SK-N-SH (cell line): ENCODE data around the gene TCP11X2. TPM values are rescaled to one million over a fixed set of nuclear protein-coding genes. Genes with fewer than 3 reads are reported as not detected.
"Not testable (repeated sequence)": the region's sequence is repeated elsewhere in the genome, so short reads cannot be mapped to it uniquely, and the experiment has no call there.

Experiments used
- CTCF ChIA-PET: fragments of 300-600, 350-600 bp; formaldehyde crosslinking; extraction: SDS; loops from one replicate; lab custom pipeline; 2021; lab: Yijun Ruan, JAX
- POLR2A ChIA-PET: fragments of 350-600 bp; sonication (Branson Sonifier 250); formaldehyde crosslinking; extraction: SDS; loops from one replicate; lab custom pipeline; 2020; ENCODE audit warnings: antibody characterized with exemption, inconsistent platforms; lab: Yijun Ruan, JAX
- DNase-seq: peaks from one replicate; pipeline ENCODE4 v3.0.0; 2012
- H2AFZ ChIP-seq: fragments of 200-600 bp; sonication (generic); 2 replicates; pipeline ENCODE4 v1.8.1; 2016; ENCODE audit warnings: antibody characterized with exemption, mild to moderate bottlenecking, low read depth
- H3F3A ChIP-seq: fragments of 200-600 bp; sonication (generic); replicated peaks from 2 replicates; pipeline ENCODE3; 2016; ENCODE audit warnings: antibody characterized with exemption, mild to moderate bottlenecking; ENCODE audit not compliant: insufficient read depth
- H3K27ac ChIP-seq, 2 experiments: fragments of 200-500 bp in 1 of 2; fragments of 200-600 bp in 1 of 2; sonication (Bioruptor generic) in 1 of 2; sonication (generic), shearing (Covaris generic) in 1 of 2; 2 replicates each; pipeline versions ENCODE4 v1.5.1 to v1.6.1; 2014 to 2016; ENCODE audit warnings: low read depth in 2 of 2, inconsistent platforms in 1 of 2, low read length in 1 of 2, mild to moderate bottlenecking in 1 of 2, mixed read lengths in 1 of 2
- H3K27me3 ChIP-seq: fragments of 200-600 bp; sonication (generic), shearing (Covaris generic); 2 replicates; pipeline ENCODE4 v1.6.1; 2016; ENCODE audit warnings: mixed run types; ENCODE audit not compliant: insufficient read depth
- H3K36me3 ChIP-seq, 2 experiments: fragments of 200-500 bp in 1 of 2; fragments of 200-600 bp in 1 of 2; sonication (Bioruptor generic) in 1 of 2; sonication (generic) in 1 of 2; replicated peaks in 1 of 2; 2 replicates each; pipeline versions ENCODE3 to v1.5.1; 2014 to 2016; ENCODE audit warnings: low read length in 1 of 2, mild to moderate bottlenecking in 1 of 2; ENCODE audit not compliant: insufficient read depth in 2 of 2, control insufficient read depth in 1 of 2
- H3K4me1 ChIP-seq, 2 experiments: fragments of 200-500 bp in 1 of 2; fragments of 200-600 bp in 1 of 2; sonication (Bioruptor generic) in 1 of 2; sonication (generic), shearing (Covaris generic) in 1 of 2; 2 replicates each; pipeline versions ENCODE4 v1.5.1 to v1.6.1; 2014 to 2016; ENCODE audit warnings: low read depth in 1 of 2, low read length in 1 of 2, mixed run types in 1 of 2; ENCODE audit not compliant: insufficient read depth in 2 of 2, control insufficient read depth in 1 of 2
- H3K4me2 ChIP-seq: fragments of 200-600 bp; sonication (generic), shearing (Covaris generic); 2 replicates; pipeline ENCODE4 v1.6.1; 2017; ENCODE audit warnings: mixed run types
- H3K4me3 ChIP-seq, 2 experiments: fragments of 200-500 bp in 1 of 2; fragments of 200-600 bp in 1 of 2; sonication (Bioruptor generic) in 1 of 2; sonication (generic), shearing (Covaris generic) in 1 of 2; 2 replicates each; pipeline versions ENCODE4 v1.5.1 to v1.8.1; 2014 to 2016; ENCODE audit warnings: low read depth in 2 of 2, inconsistent platforms in 1 of 2, low read length in 1 of 2, mild to moderate bottlenecking in 1 of 2, mixed read lengths in 1 of 2, moderate library complexity in 1 of 2
- H3K79me2 ChIP-seq: fragments of 200-600 bp; sonication (generic); 2 replicates; pipeline ENCODE4 v1.8.1; 2017; ENCODE audit warnings: mild to moderate bottlenecking; ENCODE audit not compliant: insufficient read depth
- H3K9ac ChIP-seq: fragments of 200-600 bp; sonication (generic); 2 replicates; pipeline ENCODE4 v1.6.1; 2017; ENCODE audit warnings: mixed run types
- H3K9me2 ChIP-seq: fragments of 200-600 bp; sonication (generic); 2 replicates; pipeline ENCODE4 v1.6.1; 2017; ENCODE audit warnings: mixed run types
- H3K9me3 ChIP-seq: fragments of 200-600 bp; sonication (generic); 2 replicates; pipeline ENCODE4 v1.6.1; 2017; ENCODE audit warnings: mixed run types, mild to moderate bottlenecking, moderate library complexity
- H4K20me1 ChIP-seq: fragments of 200-600 bp; sonication (generic); 2 replicates; pipeline ENCODE4 v1.6.1; 2017; ENCODE audit warnings: mild to moderate bottlenecking, mixed run types; ENCODE audit not compliant: insufficient read depth
- IRF3 ChIP-seq: fragments of 150-350 bp; IDR thresholded peaks from 2 replicates; pipeline ENCODE4 v1.6.1; 2016; ENCODE audit warnings: mild to moderate bottlenecking, low read depth, low read length
- MEF2A ChIP-seq: IDR thresholded peaks from 2 replicates; pipeline ENCODE4 v1.4.0; 2012; ENCODE audit warnings: low read depth, borderline replicate concordance
- NRF1 ChIP-seq: IDR thresholded peaks from 2 replicates; pipeline ENCODE4 v1.6.1; 2012; ENCODE audit warnings: low read depth, mild to moderate bottlenecking, low read length
- PBX3 ChIP-seq: IDR thresholded peaks from 2 replicates; pipeline ENCODE4; 2012
- YY1 ChIP-seq: IDR thresholded peaks from 2 replicates; pipeline ENCODE4 v1.4.0; 2012; ENCODE audit warnings: low read depth, mild to moderate bottlenecking
- ZBTB33 ChIP-seq: IDR thresholded peaks from 2 replicates; pipeline ENCODE4 v1.4.0; 2012; ENCODE audit warnings: low read depth, borderline replicate concordance
- WGBS: methylation state at CpG from one replicate; pipeline ENCODE4 v1.1.6; 2017; ENCODE audit warnings: low lambda C conversion rate; 5-methylcytosine and 5-hydroxymethylcytosine counted together
- polyA plus RNA-seq, 3 experiments: library from polyadenylated mRNA; depleted of rRNA; stranded (reverse); fragments of >200 nt; gene quantifications; 2 replicates each; pipeline ENCODE4 v1.2.3, GENCODE V29; 2012

TCP11X2 gene
- polyA plus RNA-seq, 1 of the 3 experiments (the other 2 are of a cell fraction) = not detected

GRCh38 chrX:102491766-102492165, 20.2 kb upstream of the TCP11X2 start:
- Histone ChIP-seq H3F3A (no peaks in the 10 kb centered on the region), H3K9ac (no peak overlapping the region), H3K9me3 (no peaks in the 10 kb centered on the region), H3K27ac (no peak overlapping the region)
- DNase-seq = no peak
- TF ChIP-seq IRF3 (no peak), ZBTB33 (no peak), NRF1 (no peak), YY1 (no peak), MEF2A (no peak), PBX3 (no peak)
- TF ChIP-seq, all 33 proteins: peak for 0
- no peaks in the 10 kb centered on the region for H3K4me1 ChIP-seq
- H2AFZ ChIP-seq = no peak overlapping the region
- H3K9me2 ChIP-seq = no peaks in the 10 kb centered on the region
- H3K4me2 ChIP-seq = no peak overlapping the region
- H3K27me3 ChIP-seq = no peaks in the 10 kb centered on the region; the same call in 1 of the 2 replicates
- H3K4me3 ChIP-seq = no peak overlapping the region
- H4K20me1 ChIP-seq = no peaks in the 10 kb centered on the region
- H3K79me2 ChIP-seq = no peaks in the 10 kb centered on the region
- POLR2A ChIA-PET = interaction anchor here (0.8 kb wide), 1 partner anchor 62 kb away, joined by 3 read pairs; no protein-coding TSS in a partner anchor
- H3K36me3 ChIP-seq = no peaks in the 10 kb centered on the region
- CTCF ChIA-PET = no interaction called here

GRCh38 chrX:102478765-102479164, 7.2 kb upstream of the TCP11X2 start:
- CTCF ChIA-PET, H3K79me2 ChIP-seq, H3K4me1 ChIP-seq, H3F3A ChIP-seq, H3K27ac ChIP-seq, H3K36me3 ChIP-seq, H3K4me3 ChIP-seq, POLR2A ChIA-PET, H3K9me2 ChIP-seq, H3K4me2 ChIP-seq, H3K9ac ChIP-seq, H2AFZ ChIP-seq, H3K27me3 ChIP-seq, DNase-seq, H3K9me3 ChIP-seq, H4K20me1 ChIP-seq: not testable (repeated sequence)
- WGBS = 20% methylated on average over 2 of the region's 5 CpGs

- H3K9me2 ChIP-seq, H3K9me3 ChIP-seq, POLR2A ChIA-PET, H3F3A ChIP-seq, H4K20me1 ChIP-seq, H3K4me2 ChIP-seq, H3K36me3 ChIP-seq, H2AFZ ChIP-seq, H3K27me3 ChIP-seq, DNase-seq, H3K79me2 ChIP-seq, CTCF ChIA-PET, H3K4me1 ChIP-seq, H3K4me3 ChIP-seq, H3K27ac ChIP-seq, H3K9ac ChIP-seq: not testable (repeated sequence)
- no CpG with 5 or more reads among the region's 3 CpGs for WGBS
Observed at GRCh38 chrX:102470215-102470614, 1.4 kb downstream of the TCP11X2 start.

- CTCF ChIA-PET, H3K79me2 ChIP-seq, POLR2A ChIA-PET, H3K9me2 ChIP-seq, DNase-seq, H3K36me3 ChIP-seq, H3K4me3 ChIP-seq, H3F3A ChIP-seq, H3K9me3 ChIP-seq, H3K27ac ChIP-seq, H3K27me3 ChIP-seq, H3K9ac ChIP-seq, H3K4me1 ChIP-seq, H2AFZ ChIP-seq, H3K4me2 ChIP-seq, H4K20me1 ChIP-seq: not testable (repeated sequence)
- no CpG with 5 or more reads among the region's 4 CpGs for WGBS
Observed at GRCh38 chrX:102458615-102459014, 13.0 kb downstream of the TCP11X2 start.

GRCh38 chrX:102439908-102440307, 31.7 kb downstream of the TCP11X2 start, which contains the start of gene NXF2B:
Gene NXF2B, minus strand, starts transcription at chrX:102440008. Its CDS starts 59,972 bp downstream, at chrX:102380036.
- H3K4me3 ChIP-seq, H3K9ac ChIP-seq, H3K4me2 ChIP-seq, H3K27me3 ChIP-seq, H3K9me3 ChIP-seq, POLR2A ChIA-PET, H3K27ac ChIP-seq, H3K9me2 ChIP-seq, H3F3A ChIP-seq, CTCF ChIA-PET, H3K36me3 ChIP-seq, H2AFZ ChIP-seq, H4K20me1 ChIP-seq, H3K79me2 ChIP-seq, H3K4me1 ChIP-seq, DNase-seq: not testable (repeated sequence)
- WGBS = no CpG with 5 or more reads among the region's 11 CpGs
